Panc1 (cell line): ENCODE measurements around the gene NDUFC2. TPM values are rescaled to one million over a fixed set of nuclear protein-coding genes. Genes with fewer than 3 reads are reported as not detected.

ENCODE experiments used
- ATAC-seq: fragments of 200-7000 bp; cut with Tn5 transposase; 2 replicates; pipeline ENCODE4 v1.9.1; 2020; ENCODE audit warnings: mild to moderate bottlenecking, moderate library complexity
- BruUV-seq: library from RNA; stranded (reverse); fragments of 400-500 nt; replicated peaks from 2 replicates; lab custom pipeline; 2021; lab: Mats Ljungman, UMichigan
- CTCF ChIA-PET: fragments of 300-600 bp; sonication (Branson Sonifier 250); formaldehyde crosslinking; loops from one replicate; lab custom pipeline; 2022; ENCODE audit warnings: antibody characterized with exemption; lab: Charles Lee
- POLR2A ChIA-PET: fragments of 300-600 bp; sonication (Branson Sonifier 250); formaldehyde crosslinking; loops from one replicate; lab custom pipeline; 2022; ENCODE audit warnings: antibody characterized with exemption; lab: Charles Lee
- DNase-seq: peaks from one replicate; pipeline ENCODE4 v3.0.0-alpha.2; 2010; ENCODE audit warnings: low read depth, low spot score
- H3K27ac ChIP-seq: 2 replicates; pipeline ENCODE4 v1.5.1; 2011; ENCODE audit warnings: mild to moderate bottlenecking, low read length, inconsistent platforms
- H3K27me3 ChIP-seq: fragments of 200-500 bp; sonication (Bioruptor generic); 2 replicates; pipeline ENCODE4 v1.6.0; 2014; ENCODE audit warnings: low read length, inconsistent platforms; ENCODE audit not compliant: control insufficient read depth, insufficient read depth
- H3K36me3 ChIP-seq: fragments of 200-500 bp; sonication (Bioruptor generic); 2 replicates; pipeline ENCODE4 v1.5.1; 2014; ENCODE audit warnings: inconsistent platforms, mild to moderate bottlenecking, low read length, moderate library complexity; ENCODE audit not compliant: control insufficient read depth, insufficient read depth
- H3K4me1 ChIP-seq: 2 replicates; pipeline ENCODE4 v1.5.1; 2011; ENCODE audit warnings: inconsistent platforms, mild to moderate bottlenecking, low read length, moderate library complexity; ENCODE audit not compliant: control insufficient read depth, insufficient read depth
- H3K4me3 ChIP-seq, 2 experiments: 2 replicates each; pipeline ENCODE4 v1.5.1; 2011 to 2012; ENCODE audit warnings: low read depth in 2 of 2, low read length in 2 of 2, mild to moderate bottlenecking in 2 of 2, inconsistent platforms in 1 of 2, moderate library complexity in 1 of 2
- H3K9me3 ChIP-seq: fragments of 200-500 bp; sonication (Bioruptor generic); 2 replicates; pipeline ENCODE4 v1.5.1; 2014; ENCODE audit warnings: low read depth, mild to moderate bottlenecking, inconsistent platforms, low read length, moderate library complexity; ENCODE audit not compliant: control insufficient read depth, insufficient read depth
- CTCF ChIP-seq: fragments of 450-650 bp; IDR thresholded peaks from 2 replicates; pipeline ENCODE4 v1.5.1; 2017; ENCODE audit warnings: mild to moderate bottlenecking
- POLR2AphosphoS5 ChIP-seq: IDR thresholded peaks from 2 replicates; pipeline ENCODE4 v1.6.1; 2012; ENCODE audit warnings: mild to moderate bottlenecking, low read depth, low read length, moderate library complexity
- SIN3A ChIP-seq: IDR thresholded peaks from 2 replicates; pipeline ENCODE4 v1.6.1; 2012; ENCODE audit warnings: low read depth, mild to moderate bottlenecking, low read length, moderate library complexity, borderline replicate concordance; ENCODE audit not compliant: insufficient read depth
- TCF7L2 ChIP-seq: IDR thresholded peaks from 2 replicates; pipeline ENCODE4 v1.6.1; 2011; ENCODE audit warnings: mild to moderate bottlenecking, low read depth, low read length, inconsistent platforms
- in situ Hi-C: cut with HindIII; loops from 2 replicates; pipeline ENCODE4 v1.10.0; 2016; ENCODE audit warnings: low sequenced_read_pairs, low pct_unique_long_range_greater_than_20kb
- intact Hi-C: fragments of 100-400 bp; cut with micrococcal nuclease; formaldehyde crosslinking; loops from one replicate; pipeline ENCODE4 v1.10.0; 2022; ENCODE audit not compliant: unreplicated experiment
- total RNA-seq: library from RNA; stranded (reverse); gene quantifications from one replicate; pipeline ENCODE4 v1.2.1, GENCODE V29; 2021; ENCODE audit not compliant: unreplicated experiment
- TF ChIP-seq, protein P1 (sequence below), 2 experiments: IDR thresholded peaks; 2 replicates each; pipeline ENCODE4 v1.6.1; 2011 to 2012; ENCODE audit warnings: low read depth in 2 of 2, control low read depth in 1 of 2, low read length in 1 of 2, mild to moderate bottlenecking in 1 of 2, moderate library complexity in 1 of 2; ENCODE audit not compliant: insufficient read depth in 1 of 2

The NDUFC2 gene
- total RNA-seq, 1 experiment from 2014 or later = 308 TPM

DNA sequence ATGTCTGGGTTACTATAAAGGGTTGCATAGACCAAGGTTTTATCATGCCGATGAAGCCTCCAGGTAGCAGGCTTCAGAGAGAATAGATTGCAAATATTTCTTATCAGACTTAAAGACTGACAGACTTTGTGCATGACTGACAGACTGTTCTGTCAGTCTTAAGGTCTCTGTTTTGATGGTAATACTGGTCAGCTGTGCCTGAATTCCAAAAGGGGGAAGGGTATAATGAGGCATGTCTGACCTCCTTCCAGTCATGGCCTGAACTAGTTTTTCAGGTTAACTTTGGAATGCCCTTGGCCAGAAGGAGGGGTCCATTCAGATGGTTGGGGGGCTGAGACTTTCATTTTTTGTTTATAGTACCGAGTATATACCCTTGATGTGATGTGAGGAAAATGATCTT lies 51.9 kb downstream of the NDUFC2 start:
- intact Hi-C loops (no loop called here), in situ Hi-C loops (no loop called here)
- no peaks in the 10 kb centered on the region for H3K36me3 ChIP-seq
- no peak for DNase-seq
- no peak overlapping the region for H3K27ac ChIP-seq
- ATAC-seq = no peak
- H3K4me3 ChIP-seq = no peak overlapping the region
- CTCF ChIA-PET = no interaction called here
- no TSS peak for BruUV-seq
- no peaks in the 10 kb centered on the region for H3K9me3 ChIP-seq
- H3K4me1 ChIP-seq = peaks cover 10% of the 10 kb centered on the region; the same call in 1 of the 2 replicates
- POLR2A ChIA-PET = interaction anchor here (0.6 kb wide), 1 partner anchor 209 kb away, joined by 13 read pairs; no protein-coding TSS in a partner anchor
- no peaks in the 10 kb centered on the region for H3K27me3 ChIP-seq
- TF ChIP-seq SIN3A (no peak), POLR2AphosphoS5 (no peak), CTCF (no peak)

GRCh38 chr11:78025378-78025777 lies 54.3 kb downstream of the NDUFC2 start:
- H3K27me3 ChIP-seq = no peaks in the 10 kb centered on the region
- no TSS peak for BruUV-seq
- POLR2A ChIA-PET = interaction anchor here (0.5 kb wide), 1 partner anchor 32 kb away, joined by 4 read pairs; no protein-coding TSS in a partner anchor
- H3K27ac ChIP-seq = no peak overlapping the region
- in situ Hi-C loops (no loop called here), intact Hi-C loops (no loop called here)
- ATAC-seq = no peak
- no peaks in the 10 kb centered on the region for H3K9me3 ChIP-seq
- DNase-seq = no peak
- H3K4me3 ChIP-seq = no peak overlapping the region
- H3K4me1 ChIP-seq = peaks cover 17% of the 10 kb centered on the region
- CTCF ChIA-PET = no interaction called here
- no peaks in the 10 kb centered on the region for H3K36me3 ChIP-seq
- TF ChIP-seq POLR2AphosphoS5 (no peak), SIN3A (no peak), CTCF (no peak), TCF7L2 (no peak)
- TF ChIP-seq, protein P1, sequence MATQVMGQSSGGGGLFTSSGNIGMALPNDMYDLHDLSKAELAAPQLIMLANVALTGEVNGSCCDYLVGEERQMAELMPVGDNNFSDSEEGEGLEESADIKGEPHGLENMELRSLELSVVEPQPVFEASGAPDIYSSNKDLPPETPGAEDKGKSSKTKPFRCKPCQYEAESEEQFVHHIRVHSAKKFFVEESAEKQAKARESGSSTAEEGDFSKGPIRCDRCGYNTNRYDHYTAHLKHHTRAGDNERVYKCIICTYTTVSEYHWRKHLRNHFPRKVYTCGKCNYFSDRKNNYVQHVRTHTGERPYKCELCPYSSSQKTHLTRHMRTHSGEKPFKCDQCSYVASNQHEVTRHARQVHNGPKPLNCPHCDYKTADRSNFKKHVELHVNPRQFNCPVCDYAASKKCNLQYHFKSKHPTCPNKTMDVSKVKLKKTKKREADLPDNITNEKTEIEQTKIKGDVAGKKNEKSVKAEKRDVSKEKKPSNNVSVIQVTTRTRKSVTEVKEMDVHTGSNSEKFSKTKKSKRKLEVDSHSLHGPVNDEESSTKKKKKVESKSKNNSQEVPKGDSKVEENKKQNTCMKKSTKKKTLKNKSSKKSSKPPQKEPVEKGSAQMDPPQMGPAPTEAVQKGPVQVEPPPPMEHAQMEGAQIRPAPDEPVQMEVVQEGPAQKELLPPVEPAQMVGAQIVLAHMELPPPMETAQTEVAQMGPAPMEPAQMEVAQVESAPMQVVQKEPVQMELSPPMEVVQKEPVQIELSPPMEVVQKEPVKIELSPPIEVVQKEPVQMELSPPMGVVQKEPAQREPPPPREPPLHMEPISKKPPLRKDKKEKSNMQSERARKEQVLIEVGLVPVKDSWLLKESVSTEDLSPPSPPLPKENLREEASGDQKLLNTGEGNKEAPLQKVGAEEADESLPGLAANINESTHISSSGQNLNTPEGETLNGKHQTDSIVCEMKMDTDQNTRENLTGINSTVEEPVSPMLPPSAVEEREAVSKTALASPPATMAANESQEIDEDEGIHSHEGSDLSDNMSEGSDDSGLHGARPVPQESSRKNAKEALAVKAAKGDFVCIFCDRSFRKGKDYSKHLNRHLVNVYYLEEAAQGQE (IDR thresholded peaks at IDR 0.05; ENCODE audit: insufficient read depth in 1 of 2, low read depth in 2 of 2, low read length in 1 of 2) = no peak
